CD8-positive, alpha-beta memory T cell (primary cell): ENCODE results near the gene FAM13C. TPM values are rescaled to one million over a fixed set of nuclear protein-coding genes. Genes with fewer than 3 reads are reported as not detected.
A peak's percentile ranks its signal among the peaks of the same experiment; 100 is the strongest.

Experiments
- CTCF ChIA-PET: fragments of 350-600 bp; sonication (Branson Sonifier 250); formaldehyde crosslinking; loops from one replicate; lab custom pipeline; 2021; ENCODE audit warnings: antibody characterized with exemption; lab: Charles Lee
- POLR2A ChIA-PET: fragments of 350-600 bp; sonication (Branson Sonifier 250); formaldehyde crosslinking; loops from one replicate; lab custom pipeline; 2021; ENCODE audit warnings: antibody characterized with exemption; lab: Charles Lee
- DNase-seq, 5 donors: peaks; one replicate each; pipeline versions ENCODE4 v3.0.0 to v3.0.0-alpha.2; 2020 to 2022; ENCODE audit warnings: mixed read lengths in 1 of 5
- H3K27ac ChIP-seq: one replicate; pipeline ENCODE4 v1.7.0; 2013; ENCODE audit warnings: low read depth, mild to moderate bottlenecking, low read length, moderate library complexity
- H3K27me3 ChIP-seq: 2 replicates; pipeline ENCODE4 v1.7.0; 2013; ENCODE audit warnings: low read length, mild to moderate bottlenecking; ENCODE audit not compliant: insufficient read depth, poor library complexity, severe bottlenecking
- H3K36me3 ChIP-seq: 2 replicates; pipeline ENCODE4 v1.7.0; 2013; ENCODE audit warnings: mild to moderate bottlenecking, low read length, moderate library complexity; ENCODE audit not compliant: insufficient read depth
- H3K4me1 ChIP-seq: 2 replicates; pipeline ENCODE4 v1.7.0; 2013; ENCODE audit warnings: mild to moderate bottlenecking, low read length, moderate library complexity; ENCODE audit not compliant: insufficient read depth
- H3K4me3 ChIP-seq: 2 replicates; pipeline ENCODE4 v1.7.0; 2013; ENCODE audit warnings: mild to moderate bottlenecking, low read length
- H3K9me3 ChIP-seq: 2 replicates; pipeline ENCODE4 v1.7.0; 2013; ENCODE audit warnings: mild to moderate bottlenecking, low read length
- H3K27ac Mint-ChIP-seq, 8 donors: one replicate each; pipeline ENCODE4 v1.8.0; 2020 to 2021; ENCODE audit warnings: mixed read lengths in 8 of 8, mild to moderate bottlenecking in 6 of 8, inconsistent platforms in 3 of 8, moderate library complexity in 3 of 8
- H3K27me3 Mint-ChIP-seq, 2 donors: one replicate each; pipeline ENCODE4 v1.8.0; 2020 to 2021; ENCODE audit warnings: mixed read lengths in 2 of 2, mild to moderate bottlenecking in 1 of 2, moderate library complexity in 1 of 2
- H3K36me3 Mint-ChIP-seq, 3 donors: one replicate each; pipeline ENCODE4 v1.8.0; 2020 to 2021; ENCODE audit warnings: mixed read lengths in 3 of 3, inconsistent platforms in 1 of 3, mild to moderate bottlenecking in 1 of 3
- H3K4me1 Mint-ChIP-seq, 3 donors: one replicate each; pipeline ENCODE4 v1.8.0; 2020 to 2021; ENCODE audit warnings: mixed read lengths in 3 of 3, inconsistent platforms in 1 of 3, mild to moderate bottlenecking in 1 of 3
- H3K4me3 Mint-ChIP-seq, 7 donors: one replicate each; pipeline ENCODE4 v1.8.0; 2020 to 2021; ENCODE audit warnings: mixed read lengths in 7 of 7, mild to moderate bottlenecking in 6 of 7, moderate library complexity in 4 of 7, inconsistent platforms in 2 of 7
- H3K9me3 Mint-ChIP-seq, 5 donors: one replicate each; pipeline ENCODE4 v1.8.0; 2020 to 2022; ENCODE audit warnings: mixed read lengths in 5 of 5, mild to moderate bottlenecking in 3 of 5, moderate library complexity in 2 of 5, inconsistent platforms in 1 of 5
- polyA plus RNA-seq: library from polyadenylated mRNA; unstranded; fragments of 300-500 nt; fragmentation: Illumina TruSeq; gene quantifications from one replicate; pipeline ENCODE4 v1.2.3, GENCODE V29; 2021
- total RNA-seq, 2 experiments: library from RNA; stranded (reverse); gene quantifications; one replicate each; pipeline ENCODE4 v1.2.3, GENCODE V29; 2021

The FAM13C gene
- total and polyA plus RNA-seq, 3 experiments from 2014 or later = not detected

DNA sequence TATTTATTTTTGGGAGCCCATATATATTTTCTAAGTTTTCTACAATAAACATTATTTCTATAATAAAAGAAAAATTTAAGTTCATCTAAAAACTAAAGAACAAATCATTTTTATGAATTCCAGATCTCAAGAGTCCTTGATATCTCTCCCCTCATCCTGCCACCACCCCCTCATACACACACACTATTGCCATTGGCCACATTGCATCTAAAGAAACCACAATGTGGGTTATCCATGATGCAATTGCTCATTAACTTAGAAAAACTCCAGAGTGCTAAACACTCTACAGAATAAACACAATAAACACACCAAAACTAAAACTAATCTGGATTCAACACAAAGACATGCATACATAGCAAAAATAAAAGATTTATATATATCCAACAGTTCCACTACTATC lies 37.8 kb downstream of the FAM13C start:
- Histone ChIP-seq H3K27ac (no peak overlapping the region), H3K4me3 (no peak overlapping the region), H3K27me3 (no peaks in the 10 kb centered on the region), H3K9me3 (no peaks in the 10 kb centered on the region), H3K4me1 (no peaks in the 10 kb centered on the region), H3K36me3 (no peaks in the 10 kb centered on the region)
- no peak overlapping the region for H3K27ac Mint-ChIP-seq
- H3K9me3 Mint-ChIP-seq = peaks cover 0 to 2% (median 0%) of the 10 kb centered on the region in 5 donors
- H3K4me3 Mint-ChIP-seq = no peak overlapping the region
- H3K4me1 Mint-ChIP-seq = no peaks in the 10 kb centered on the region
- ChIA-PET CTCF (no interaction called here), POLR2A (no interaction called here)
- no peaks in the 10 kb centered on the region for H3K36me3 Mint-ChIP-seq
- DNase-seq = no peak
- no peaks in the 10 kb centered on the region for H3K27me3 Mint-ChIP-seq

DNA sequence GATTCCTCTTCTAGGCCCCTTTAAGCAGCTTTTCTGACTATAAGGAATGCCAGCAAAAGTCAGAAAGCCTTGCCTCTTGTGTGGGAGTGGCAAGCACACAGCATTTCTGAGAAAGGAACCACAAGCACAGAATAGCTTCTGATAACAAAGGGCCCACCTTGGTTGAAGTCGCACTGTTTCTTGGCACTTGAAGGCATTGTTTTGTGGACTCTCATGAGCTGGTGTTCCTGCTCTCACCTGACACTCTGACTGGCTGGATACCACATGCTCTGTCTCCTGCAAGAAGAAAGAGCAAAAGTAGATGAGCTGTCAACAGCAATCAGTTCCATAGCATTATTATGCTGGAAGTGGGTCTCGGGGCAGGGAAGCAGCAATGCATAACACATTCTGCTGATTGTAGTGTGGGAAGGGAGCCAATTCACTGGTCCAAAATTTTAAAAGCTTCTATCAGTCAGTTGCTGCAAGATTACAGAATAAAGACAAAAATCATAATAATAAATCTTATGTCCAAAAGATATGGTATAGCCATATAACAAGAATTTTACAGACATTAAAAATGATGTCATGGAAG lies 38.4 kb downstream of the FAM13C start:
- Mint-ChIP-seq H3K4me1 (no peaks in the 10 kb centered on the region), H3K4me3 (no peak overlapping the region), H3K27ac (peak overlapping the region in 1 of 8 donors; percentile 77), H3K9me3 (peaks cover 0 to 2% (median 0%) of the 10 kb centered on the region in 5 donors), H3K36me3 (no peaks in the 10 kb centered on the region), H3K27me3 (no peaks in the 10 kb centered on the region)
- H3K4me3 ChIP-seq = no peak overlapping the region
- ChIA-PET POLR2A (no interaction called here), CTCF (no interaction called here)
- DNase-seq = no peak
- no peak overlapping the region for H3K27ac ChIP-seq
- no peaks in the 10 kb centered on the region for H3K9me3 ChIP-seq
- H3K27me3 ChIP-seq = no peaks in the 10 kb centered on the region
- no peaks in the 10 kb centered on the region for H3K36me3 ChIP-seq
- H3K4me1 ChIP-seq = no peaks in the 10 kb centered on the region

DNA sequence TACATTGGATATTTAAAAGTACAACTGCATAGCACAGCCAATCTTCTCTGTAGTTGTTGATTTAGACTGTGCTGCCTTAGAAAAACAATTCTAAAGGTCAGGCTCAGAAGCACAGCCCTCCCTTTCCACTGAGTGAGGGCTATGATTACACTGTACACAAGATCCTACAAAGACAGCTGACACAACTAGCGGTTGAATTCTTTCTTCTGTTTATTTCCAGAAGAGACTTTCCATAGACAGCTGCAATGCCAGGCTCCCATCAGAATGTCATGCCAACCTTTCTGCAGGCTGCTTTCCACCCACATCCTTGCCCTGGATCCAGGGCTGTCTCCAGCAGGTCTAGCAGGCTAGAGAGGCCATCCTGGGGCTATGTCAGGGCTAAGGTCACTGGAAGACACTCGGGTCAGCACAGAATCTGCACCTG lies 39.3 kb downstream of the FAM13C start:
- ChIA-PET CTCF (no interaction called here), POLR2A (no interaction called here)

DNA sequence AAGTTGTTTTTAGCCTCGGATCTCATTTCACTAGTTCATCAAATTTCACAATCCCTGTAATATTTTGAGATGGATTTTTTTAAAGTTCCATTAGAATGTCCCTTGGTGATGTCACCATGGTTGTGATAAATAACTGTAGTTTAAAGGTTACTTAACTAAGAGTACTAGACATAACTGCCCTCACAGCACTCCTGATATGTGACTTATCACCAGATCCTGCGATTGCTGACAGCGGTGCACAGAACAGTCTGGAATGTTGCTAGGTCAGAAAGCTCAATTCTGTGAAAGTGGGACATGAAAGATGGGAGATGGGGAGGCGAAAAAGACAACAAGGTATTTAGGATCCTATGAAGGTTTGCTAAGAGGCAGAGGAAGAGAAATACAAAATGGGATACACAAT lies 40.2 kb downstream of the FAM13C start:
- POLR2A ChIA-PET = no interaction called here
- Histone ChIP-seq H3K4me3 (no peak overlapping the region), H3K27me3 (no peaks in the 10 kb centered on the region), H3K4me1 (no peaks in the 10 kb centered on the region), H3K36me3 (no peaks in the 10 kb centered on the region), H3K27ac (no peak overlapping the region), H3K9me3 (no peaks in the 10 kb centered on the region)
- Mint-ChIP-seq H3K4me1 (no peaks in the 10 kb centered on the region), H3K27ac (no peak overlapping the region), H3K9me3 (peaks cover 0 to 2% (median 0%) of the 10 kb centered on the region in 5 donors), H3K27me3 (no peaks in the 10 kb centered on the region), H3K36me3 (no peaks in the 10 kb centered on the region), H3K4me3 (no peak overlapping the region)
- DNase-seq = no peak
- CTCF ChIA-PET = no interaction called here

More for the DNA sequence above, 39.3 kb downstream of the FAM13C start:
- DNase-seq = no peak
- H3K9me3 Mint-ChIP-seq = peaks cover 0 to 2% (median 0%) of the 10 kb centered on the region in 5 donors
- no peak overlapping the region for H3K27ac ChIP-seq
- H3K4me1 ChIP-seq = no peaks in the 10 kb centered on the region
- no peaks in the 10 kb centered on the region for H3K36me3 Mint-ChIP-seq
- H3K4me3 Mint-ChIP-seq = no peak overlapping the region
- no peaks in the 10 kb centered on the region for H3K27me3 Mint-ChIP-seq
- no peaks in the 10 kb centered on the region for H3K27me3 ChIP-seq
- H3K36me3 ChIP-seq = no peaks in the 10 kb centered on the region
- H3K4me3 ChIP-seq = no peak overlapping the region
- no peak overlapping the region for H3K27ac Mint-ChIP-seq
- H3K9me3 ChIP-seq = no peaks in the 10 kb centered on the region
- no peaks in the 10 kb centered on the region for H3K4me1 Mint-ChIP-seq

DNA sequence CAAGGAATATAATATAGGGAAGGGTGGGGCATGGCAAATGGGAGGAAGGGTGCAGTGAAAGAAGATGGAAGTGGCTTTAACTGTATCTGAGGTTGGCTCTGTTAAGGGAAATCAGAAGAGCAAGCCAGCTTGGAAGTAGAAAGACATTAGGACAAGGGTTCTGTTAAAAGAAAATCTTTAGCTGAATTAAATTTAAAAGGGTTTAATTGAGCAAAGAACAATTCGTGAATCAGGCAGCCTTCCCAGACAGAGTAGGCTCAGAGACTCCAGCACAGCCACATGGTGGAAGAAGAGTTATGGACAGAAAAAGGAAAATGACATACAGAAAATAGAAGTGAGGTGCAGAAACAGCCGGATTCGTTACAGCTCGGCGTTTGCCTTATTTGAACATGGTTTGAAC lies 42.0 kb downstream of the FAM13C start:
- ChIA-PET CTCF (no interaction called here), POLR2A (no interaction called here)
- H3K9me3 Mint-ChIP-seq = peaks cover 0 to 2% (median 0%) of the 10 kb centered on the region in 5 donors

DNA sequence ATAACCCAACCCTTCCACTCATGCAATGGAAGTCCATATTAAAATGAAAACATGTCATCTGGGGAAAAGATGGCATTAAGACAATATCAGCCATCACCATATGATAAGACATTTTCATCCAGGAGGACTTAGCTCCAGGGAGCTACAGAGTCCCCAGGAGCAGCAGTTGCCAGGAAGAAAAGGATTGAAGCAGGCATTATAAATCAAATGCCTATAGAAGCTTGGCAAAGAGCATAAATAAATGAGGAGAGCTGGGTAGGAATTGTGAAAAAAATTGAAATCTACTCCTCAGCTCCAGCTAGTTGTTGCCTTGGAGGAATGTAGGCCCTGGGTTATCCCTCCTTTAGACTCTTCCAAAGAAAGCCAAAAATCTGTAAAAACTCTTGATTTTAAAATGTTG lies 42.5 kb downstream of the FAM13C start:
- H3K27ac Mint-ChIP-seq = no peak overlapping the region
- no peaks in the 10 kb centered on the region for H3K27me3 Mint-ChIP-seq
- Histone ChIP-seq H3K9me3 (no peaks in the 10 kb centered on the region), H3K4me1 (no peaks in the 10 kb centered on the region), H3K4me3 (no peak overlapping the region), H3K27ac (no peak overlapping the region), H3K36me3 (no peaks in the 10 kb centered on the region), H3K27me3 (no peaks in the 10 kb centered on the region)
- peaks cover 0 to 2% (median 0%) of the 10 kb centered on the region in 5 donors for H3K9me3 Mint-ChIP-seq
- ChIA-PET POLR2A (no interaction called here), CTCF (no interaction called here)
- H3K4me1 Mint-ChIP-seq = no peaks in the 10 kb centered on the region
- H3K36me3 Mint-ChIP-seq = no peaks in the 10 kb centered on the region
- DNase-seq = no peak
- H3K4me3 Mint-ChIP-seq = no peak overlapping the region

More for the DNA sequence above, 42.0 kb downstream of the FAM13C start:
- Mint-ChIP-seq H3K4me3 (no peak overlapping the region), H3K27me3 (no peaks in the 10 kb centered on the region), H3K4me1 (no peaks in the 10 kb centered on the region), H3K36me3 (no peaks in the 10 kb centered on the region), H3K27ac (no peak overlapping the region)
- no peak overlapping the region for H3K4me3 ChIP-seq
- H3K9me3 ChIP-seq = no peaks in the 10 kb centered on the region
- H3K36me3 ChIP-seq = no peaks in the 10 kb centered on the region
- no peak overlapping the region for H3K27ac ChIP-seq
- no peak for DNase-seq
- H3K27me3 ChIP-seq = no peaks in the 10 kb centered on the region
- no peaks in the 10 kb centered on the region for H3K4me1 ChIP-seq

DNA sequence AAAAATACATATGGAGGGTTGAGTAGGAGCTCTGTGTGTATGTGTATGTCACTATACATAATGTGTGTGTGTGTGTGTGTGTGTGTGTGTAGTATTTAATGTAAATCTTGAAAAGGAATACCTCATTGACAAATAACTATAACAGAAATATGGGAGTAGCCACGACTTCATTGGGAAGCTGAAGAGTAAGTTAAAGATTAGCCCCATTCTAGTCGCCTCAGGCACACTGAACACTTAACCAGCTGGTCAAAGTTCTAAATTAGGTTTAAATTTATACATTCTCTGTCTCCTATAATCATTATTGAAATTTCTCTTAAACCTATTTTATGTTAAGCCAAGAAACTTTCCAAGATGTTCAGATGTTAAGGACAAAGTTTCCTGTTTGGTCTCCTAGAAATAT lies 45.3 kb downstream of the FAM13C start:
- no peaks in the 10 kb centered on the region for H3K4me1 Mint-ChIP-seq
- H3K27me3 ChIP-seq = no peaks in the 10 kb centered on the region
- H3K4me3 ChIP-seq = no peak overlapping the region
- no peaks in the 10 kb centered on the region for H3K36me3 ChIP-seq
- H3K9me3 Mint-ChIP-seq = peaks cover 0 to 2% (median 0%) of the 10 kb centered on the region in 5 donors
- H3K27ac Mint-ChIP-seq = no peak overlapping the region
- CTCF ChIA-PET = no interaction called here
- no peaks in the 10 kb centered on the region for H3K27me3 Mint-ChIP-seq
- no peaks in the 10 kb centered on the region for H3K36me3 Mint-ChIP-seq
- no peak overlapping the region for H3K27ac ChIP-seq
- DNase-seq = no peak
- no peaks in the 10 kb centered on the region for H3K4me1 ChIP-seq
- no peaks in the 10 kb centered on the region for H3K9me3 ChIP-seq
- no peak overlapping the region for H3K4me3 Mint-ChIP-seq
- POLR2A ChIA-PET = no interaction called here

DNA sequence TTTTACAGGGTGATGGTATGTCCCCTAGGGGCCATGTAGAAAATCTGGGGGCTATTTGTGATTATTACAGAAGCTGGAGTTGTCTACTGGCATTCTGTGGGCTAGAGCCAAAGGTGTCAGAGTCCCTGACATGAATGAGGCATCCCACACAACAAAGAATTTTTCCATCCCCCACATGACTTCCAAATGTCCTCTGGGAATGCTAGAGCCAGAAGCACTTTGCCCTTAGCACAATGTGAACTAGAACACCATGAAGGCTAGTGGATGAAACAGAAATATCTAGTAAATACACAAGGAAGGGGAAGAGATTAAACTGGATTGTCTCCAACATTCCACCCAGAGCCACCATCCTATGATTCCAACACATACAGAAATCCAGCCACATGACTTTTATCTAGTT lies 46.9 kb downstream of the FAM13C start:
- H3K4me3 Mint-ChIP-seq = no peak overlapping the region
- no peaks in the 10 kb centered on the region for H3K27me3 ChIP-seq

More for the DNA sequence above, 46.9 kb downstream of the FAM13C start:
- Histone ChIP-seq H3K27ac (no peak overlapping the region), H3K4me1 (no peaks in the 10 kb centered on the region), H3K4me3 (no peak overlapping the region), H3K36me3 (no peaks in the 10 kb centered on the region), H3K9me3 (no peaks in the 10 kb centered on the region)
- no peak overlapping the region for H3K27ac Mint-ChIP-seq
- ChIA-PET CTCF (no interaction called here), POLR2A (no interaction called here)
- H3K36me3 Mint-ChIP-seq = no peaks in the 10 kb centered on the region
- H3K27me3 Mint-ChIP-seq = no peaks in the 10 kb centered on the region
- DNase-seq = no peak
- peaks cover 0 to 2% (median 0%) of the 10 kb centered on the region in 5 donors for H3K9me3 Mint-ChIP-seq
- no peaks in the 10 kb centered on the region for H3K4me1 Mint-ChIP-seq
